ENCODE results near the gene TRAK1.

TRAK1 gene

DNA sequence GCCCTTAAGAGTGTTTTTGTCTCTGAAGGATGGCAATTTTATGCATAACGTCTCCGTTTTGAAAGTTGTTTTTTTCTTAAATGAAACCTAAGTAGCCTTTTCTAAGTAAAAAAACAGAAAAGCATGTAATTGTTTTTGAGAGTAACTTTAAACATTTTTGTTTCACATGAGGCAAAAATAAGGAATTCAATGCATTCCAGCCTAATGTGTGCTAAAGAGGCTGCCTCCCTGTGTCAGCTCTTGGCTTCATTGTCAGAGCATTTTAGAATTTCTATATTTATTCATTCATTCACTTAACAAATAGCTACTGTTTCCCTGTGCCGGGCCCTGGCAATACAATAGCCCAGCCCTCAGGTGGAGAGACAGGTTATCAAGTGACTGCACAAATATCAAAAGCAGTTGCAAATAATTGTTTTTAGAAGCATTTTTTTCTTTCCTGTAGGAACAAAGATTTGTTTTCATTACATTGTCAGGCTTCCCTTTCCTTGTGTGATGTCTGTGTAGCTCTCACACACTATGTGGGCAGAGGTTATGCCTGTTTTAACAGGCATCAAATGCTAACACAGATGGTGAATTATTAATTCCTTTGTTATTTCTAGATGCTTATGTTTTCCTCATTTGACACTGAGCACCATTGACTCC, 93.0 kb downstream of the TRAK1 start:
- TF ChIP-seq, protein P1, sequence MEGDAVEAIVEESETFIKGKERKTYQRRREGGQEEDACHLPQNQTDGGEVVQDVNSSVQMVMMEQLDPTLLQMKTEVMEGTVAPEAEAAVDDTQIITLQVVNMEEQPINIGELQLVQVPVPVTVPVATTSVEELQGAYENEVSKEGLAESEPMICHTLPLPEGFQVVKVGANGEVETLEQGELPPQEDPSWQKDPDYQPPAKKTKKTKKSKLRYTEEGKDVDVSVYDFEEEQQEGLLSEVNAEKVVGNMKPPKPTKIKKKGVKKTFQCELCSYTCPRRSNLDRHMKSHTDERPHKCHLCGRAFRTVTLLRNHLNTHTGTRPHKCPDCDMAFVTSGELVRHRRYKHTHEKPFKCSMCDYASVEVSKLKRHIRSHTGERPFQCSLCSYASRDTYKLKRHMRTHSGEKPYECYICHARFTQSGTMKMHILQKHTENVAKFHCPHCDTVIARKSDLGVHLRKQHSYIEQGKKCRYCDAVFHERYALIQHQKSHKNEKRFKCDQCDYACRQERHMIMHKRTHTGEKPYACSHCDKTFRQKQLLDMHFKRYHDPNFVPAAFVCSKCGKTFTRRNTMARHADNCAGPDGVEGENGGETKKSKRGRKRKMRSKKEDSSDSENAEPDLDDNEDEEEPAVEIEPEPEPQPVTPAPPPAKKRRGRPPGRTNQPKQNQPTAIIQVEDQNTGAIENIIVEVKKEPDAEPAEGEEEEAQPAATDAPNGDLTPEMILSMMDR (IDR thresholded peaks at IDR 0.05): no peak
- Histone ChIP-seq H3K9me3 (ENCODE audit: control insufficient read depth, low read length) (no peaks in the 10 kb centered on the region), H3K36me3 (ENCODE audit: control insufficient read depth, insufficient read depth, low read length) (no peaks in the 10 kb centered on the region), H2AFZ (no peak overlapping the region), H3K27ac (no peak overlapping the region), H3K4me2 (ENCODE audit: low read length) (no peak overlapping the region), H3K9ac (no peak overlapping the region), H3K4me1 (peaks cover 3% of the 10 kb centered on the region), H3K27me3 (ENCODE audit: control insufficient read depth, insufficient read depth, low read length) (no peaks in the 10 kb centered on the region), H3K79me2 (no peaks in the 10 kb centered on the region), H3K4me3 (ENCODE audit: low read depth, low read length) (no peak overlapping the region)

DNA sequence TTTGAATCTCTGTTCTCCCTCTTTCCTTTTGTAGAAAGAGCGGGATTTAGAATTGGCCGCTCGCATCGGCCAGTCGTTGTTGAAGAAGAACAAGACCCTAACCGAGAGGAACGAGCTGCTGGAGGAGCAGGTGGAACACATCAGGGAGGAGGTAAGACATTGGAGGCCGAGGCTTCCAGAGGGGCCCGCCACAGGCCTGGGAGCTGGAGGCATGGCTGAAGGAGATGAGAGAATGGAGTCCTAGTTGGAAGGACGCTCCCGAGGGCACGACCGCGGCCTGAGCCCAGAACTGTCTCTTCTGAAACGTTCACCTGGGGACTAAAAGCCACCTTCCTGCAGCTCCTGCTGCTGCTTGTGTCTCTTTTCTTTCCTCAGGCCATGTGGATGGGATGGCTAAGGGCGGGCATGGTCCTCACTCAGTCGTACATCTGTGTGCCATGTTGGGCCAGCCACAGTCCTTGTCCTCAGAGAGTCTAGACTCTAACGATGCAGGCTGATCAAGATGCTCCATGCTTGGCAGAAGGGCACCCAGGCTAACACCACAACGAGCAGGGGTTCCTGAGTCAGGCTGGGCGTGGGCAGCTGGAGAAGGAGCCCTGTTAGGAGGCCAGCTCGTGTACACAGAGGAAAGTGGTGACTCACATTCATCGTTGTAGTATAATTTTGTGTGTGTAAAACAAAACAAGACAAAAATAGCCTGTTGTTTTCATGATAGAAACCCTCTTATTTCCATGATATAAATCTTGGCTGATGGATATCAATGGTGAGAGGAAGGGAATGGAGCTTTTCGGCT, 93.7 kb downstream of the TRAK1 start:
- H3K4me2 ChIP-seq (ENCODE audit: low read length): no peak overlapping the region

DNA sequence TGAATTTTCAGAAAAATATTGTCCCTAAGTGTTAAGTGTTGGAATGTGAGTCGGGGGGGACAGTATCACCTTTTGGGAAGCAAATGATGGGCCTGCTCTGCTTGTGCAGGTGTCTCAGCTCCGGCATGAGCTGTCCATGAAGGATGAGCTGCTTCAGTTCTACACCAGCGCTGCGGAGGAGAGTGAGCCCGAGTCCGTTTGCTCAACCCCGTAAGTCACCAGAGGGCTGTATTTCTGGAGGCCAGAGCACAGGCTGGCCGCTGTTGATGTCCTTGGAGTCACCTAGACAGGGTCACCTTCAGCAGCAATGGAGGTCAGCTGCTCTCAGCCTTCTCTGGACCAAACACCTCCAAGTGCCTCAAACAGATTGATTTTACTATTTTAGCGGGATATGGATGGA, 96.8 kb downstream of the TRAK1 start:
- H3K9ac ChIP-seq: no peak overlapping the region
- no peak overlapping the region for H3K4me2 ChIP-seq (ENCODE audit: low read length)
- H3K27me3 ChIP-seq (ENCODE audit: control insufficient read depth, insufficient read depth, low read length): no peaks in the 10 kb centered on the region
- H3K4me3 ChIP-seq (ENCODE audit: low read depth, low read length): no peak overlapping the region
- no peak overlapping the region for H3K27ac ChIP-seq
- TF ChIP-seq, protein P1 (IDR thresholded peaks at IDR 0.05): no peak
- no peaks in the 10 kb centered on the region for H3K9me3 ChIP-seq (ENCODE audit: control insufficient read depth, low read length)
- no peaks in the 10 kb centered on the region for H3K36me3 ChIP-seq (ENCODE audit: control insufficient read depth, insufficient read depth, low read length)
- H3K79me2 ChIP-seq: peaks cover 2% of the 10 kb centered on the region
- H3K4me1 ChIP-seq: no peaks in the 10 kb centered on the region
- no peak overlapping the region for H2AFZ ChIP-seq

More for the DNA sequence above, 93.7 kb downstream of the TRAK1 start:
- Histone ChIP-seq H3K79me2 (no peaks in the 10 kb centered on the region), H3K36me3 (ENCODE audit: control insufficient read depth, insufficient read depth, low read length) (no peaks in the 10 kb centered on the region), H3K4me1 (no peaks in the 10 kb centered on the region), H3K9me3 (ENCODE audit: control insufficient read depth, low read length) (no peaks in the 10 kb centered on the region), H3K9ac (no peak overlapping the region), H3K27ac (no peak overlapping the region), H3K4me3 (ENCODE audit: low read depth, low read length) (no peak overlapping the region), H3K27me3 (ENCODE audit: control insufficient read depth, insufficient read depth, low read length) (no peaks in the 10 kb centered on the region), H2AFZ (no peak overlapping the region)
- TF ChIP-seq, protein P1 (IDR thresholded peaks at IDR 0.05): no peak

DNA sequence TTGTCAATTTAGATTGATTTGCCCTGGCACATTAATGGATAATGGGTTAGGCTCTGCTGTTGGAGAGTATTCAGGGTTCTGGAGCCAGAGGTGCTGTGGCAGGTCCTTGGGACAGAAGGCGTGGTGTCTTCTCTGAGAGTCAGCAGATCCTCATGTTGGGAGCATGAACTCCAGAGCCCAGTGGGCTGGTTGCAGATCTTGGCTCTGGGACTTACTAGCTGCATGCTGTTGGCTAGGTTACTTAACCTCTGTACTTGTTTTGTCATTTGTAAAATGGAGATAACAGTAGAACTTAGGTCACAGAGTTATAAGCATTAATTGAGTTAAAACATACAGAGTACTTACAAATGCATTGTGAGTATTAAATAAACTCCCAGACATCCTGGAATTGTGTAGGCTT, 97.2 kb downstream of the TRAK1 start:
- Histone ChIP-seq H3K4me3 (ENCODE audit: low read depth, low read length) (no peak overlapping the region), H3K36me3 (ENCODE audit: control insufficient read depth, insufficient read depth, low read length) (no peaks in the 10 kb centered on the region), H3K27ac (no peak overlapping the region), H3K27me3 (ENCODE audit: control insufficient read depth, insufficient read depth, low read length) (no peaks in the 10 kb centered on the region), H3K4me1 (no peaks in the 10 kb centered on the region), H2AFZ (no peak overlapping the region), H3K4me2 (ENCODE audit: low read length) (no peak overlapping the region), H3K9me3 (ENCODE audit: control insufficient read depth, low read length) (no peaks in the 10 kb centered on the region), H3K9ac (no peak overlapping the region), H3K79me2 (peaks cover 2% of the 10 kb centered on the region)
- TF ChIP-seq, protein P1 (IDR thresholded peaks at IDR 0.05): no peak

All from parathyroid adenoma (tissue), 2 donors.